Liver (tissue), 3 donors: ENCODE results near the gene LMLN.
A peak's percentile ranks its signal among the peaks of the same experiment; 100 is the strongest.

Experiments
- HNF4G ChIP-seq: IDR thresholded peaks from 2 replicates; pipeline ENCODE4 v1.6.1; 2016; ENCODE audit warnings: antibody characterized with exemption
- TF ChIP-seq, protein P1 (sequence below): IDR thresholded peaks from 2 replicates; pipeline ENCODE4 v1.6.1; 2016; ENCODE audit warnings: antibody characterized with exemption, mild to moderate bottlenecking
- TF ChIP-seq, protein P2 (sequence below): fragments of 150-350 bp; IDR thresholded peaks from 2 replicates; pipeline ENCODE4 v1.5.1; 2017; ENCODE audit warnings: improper control_type of control experiment, low read depth, low read length; ENCODE audit not compliant: missing input control
- donor health status: healthy.
- donor health status: healthy.

DNA sequence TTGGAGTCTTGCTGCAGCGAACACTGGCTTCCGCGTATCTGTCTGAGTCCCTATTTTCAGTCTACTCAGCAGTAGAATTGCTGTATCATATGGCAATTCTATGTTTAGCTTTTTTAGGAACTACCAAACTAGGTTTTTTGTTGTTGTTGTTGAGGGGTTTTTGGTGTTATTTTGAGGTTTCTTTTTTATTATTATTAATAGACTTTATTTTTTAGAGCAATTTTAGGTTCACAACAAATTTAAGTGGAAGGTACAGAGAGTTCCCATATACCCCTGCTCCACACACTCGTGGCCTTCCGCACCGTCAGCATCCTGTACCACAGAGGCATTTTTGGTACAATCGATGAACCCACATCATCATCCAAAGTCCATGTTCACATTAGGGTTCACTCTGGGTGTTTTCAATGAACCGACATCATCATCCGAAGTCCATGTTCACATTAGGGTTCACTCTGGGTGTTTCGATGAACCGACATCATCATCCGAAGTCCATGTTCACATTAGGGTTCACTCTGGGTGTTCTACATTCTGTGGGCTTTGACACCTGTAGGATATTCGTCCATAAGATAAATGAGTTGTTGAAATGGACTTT, 67.9 kb downstream of the LMLN start:
- TF ChIP-seq, protein P1, sequence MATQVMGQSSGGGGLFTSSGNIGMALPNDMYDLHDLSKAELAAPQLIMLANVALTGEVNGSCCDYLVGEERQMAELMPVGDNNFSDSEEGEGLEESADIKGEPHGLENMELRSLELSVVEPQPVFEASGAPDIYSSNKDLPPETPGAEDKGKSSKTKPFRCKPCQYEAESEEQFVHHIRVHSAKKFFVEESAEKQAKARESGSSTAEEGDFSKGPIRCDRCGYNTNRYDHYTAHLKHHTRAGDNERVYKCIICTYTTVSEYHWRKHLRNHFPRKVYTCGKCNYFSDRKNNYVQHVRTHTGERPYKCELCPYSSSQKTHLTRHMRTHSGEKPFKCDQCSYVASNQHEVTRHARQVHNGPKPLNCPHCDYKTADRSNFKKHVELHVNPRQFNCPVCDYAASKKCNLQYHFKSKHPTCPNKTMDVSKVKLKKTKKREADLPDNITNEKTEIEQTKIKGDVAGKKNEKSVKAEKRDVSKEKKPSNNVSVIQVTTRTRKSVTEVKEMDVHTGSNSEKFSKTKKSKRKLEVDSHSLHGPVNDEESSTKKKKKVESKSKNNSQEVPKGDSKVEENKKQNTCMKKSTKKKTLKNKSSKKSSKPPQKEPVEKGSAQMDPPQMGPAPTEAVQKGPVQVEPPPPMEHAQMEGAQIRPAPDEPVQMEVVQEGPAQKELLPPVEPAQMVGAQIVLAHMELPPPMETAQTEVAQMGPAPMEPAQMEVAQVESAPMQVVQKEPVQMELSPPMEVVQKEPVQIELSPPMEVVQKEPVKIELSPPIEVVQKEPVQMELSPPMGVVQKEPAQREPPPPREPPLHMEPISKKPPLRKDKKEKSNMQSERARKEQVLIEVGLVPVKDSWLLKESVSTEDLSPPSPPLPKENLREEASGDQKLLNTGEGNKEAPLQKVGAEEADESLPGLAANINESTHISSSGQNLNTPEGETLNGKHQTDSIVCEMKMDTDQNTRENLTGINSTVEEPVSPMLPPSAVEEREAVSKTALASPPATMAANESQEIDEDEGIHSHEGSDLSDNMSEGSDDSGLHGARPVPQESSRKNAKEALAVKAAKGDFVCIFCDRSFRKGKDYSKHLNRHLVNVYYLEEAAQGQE = no peak
- TF ChIP-seq, protein P2, sequence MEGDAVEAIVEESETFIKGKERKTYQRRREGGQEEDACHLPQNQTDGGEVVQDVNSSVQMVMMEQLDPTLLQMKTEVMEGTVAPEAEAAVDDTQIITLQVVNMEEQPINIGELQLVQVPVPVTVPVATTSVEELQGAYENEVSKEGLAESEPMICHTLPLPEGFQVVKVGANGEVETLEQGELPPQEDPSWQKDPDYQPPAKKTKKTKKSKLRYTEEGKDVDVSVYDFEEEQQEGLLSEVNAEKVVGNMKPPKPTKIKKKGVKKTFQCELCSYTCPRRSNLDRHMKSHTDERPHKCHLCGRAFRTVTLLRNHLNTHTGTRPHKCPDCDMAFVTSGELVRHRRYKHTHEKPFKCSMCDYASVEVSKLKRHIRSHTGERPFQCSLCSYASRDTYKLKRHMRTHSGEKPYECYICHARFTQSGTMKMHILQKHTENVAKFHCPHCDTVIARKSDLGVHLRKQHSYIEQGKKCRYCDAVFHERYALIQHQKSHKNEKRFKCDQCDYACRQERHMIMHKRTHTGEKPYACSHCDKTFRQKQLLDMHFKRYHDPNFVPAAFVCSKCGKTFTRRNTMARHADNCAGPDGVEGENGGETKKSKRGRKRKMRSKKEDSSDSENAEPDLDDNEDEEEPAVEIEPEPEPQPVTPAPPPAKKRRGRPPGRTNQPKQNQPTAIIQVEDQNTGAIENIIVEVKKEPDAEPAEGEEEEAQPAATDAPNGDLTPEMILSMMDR = no peak
- peak; percentile 80 for TF ChIP-seq HNF4G
